ENCODE measurements around the gene NRXN3.

The NRXN3 gene

GRCh38 chr14:78184157-78184556, 14.0 kb downstream of the NRXN3 start:
- H3K36me3 ChIP-seq (ENCODE audit: low read length) = no peaks in the 10 kb centered on the region
- no peaks in the 10 kb centered on the region for H3K9me3 ChIP-seq (ENCODE audit: insufficient read depth, low read length)
- H3K4me2 ChIP-seq (ENCODE audit: low read depth, low read length, poor library complexity, severe bottlenecking) = no peak overlapping the region
- H3K9me2 ChIP-seq (replicated peaks; ENCODE audit: insufficient read depth, low read length) = no peaks in the 10 kb centered on the region
- H3K79me2 ChIP-seq (ENCODE audit: insufficient read depth, low read length) = no peaks in the 10 kb centered on the region
- H2AFZ ChIP-seq (ENCODE audit: low read depth, low read length, severe bottlenecking) = no peak overlapping the region
- H3F3A ChIP-seq (ENCODE audit: insufficient read depth) = no peaks in the 10 kb centered on the region
- no peak overlapping the region for H3K4me3 ChIP-seq (ENCODE audit: insufficient read depth, low read length, poor library complexity, severe bottlenecking)
- no peaks in the 10 kb centered on the region for H3K27me3 ChIP-seq (ENCODE audit: low read length)
- no peak overlapping the region for H3K27ac ChIP-seq (ENCODE audit: low read depth, low read length)
- H3K9ac ChIP-seq (ENCODE audit: low read length) = no peak overlapping the region
- no peaks in the 10 kb centered on the region for H4K20me1 ChIP-seq (ENCODE audit: low read depth, low read length)
- TF ChIP-seq EZH2phosphoT487 (conservative IDR thresholded peaks at IDR 0.05; ENCODE audit: low read length) = no peak
- TF ChIP-seq, protein P1, sequence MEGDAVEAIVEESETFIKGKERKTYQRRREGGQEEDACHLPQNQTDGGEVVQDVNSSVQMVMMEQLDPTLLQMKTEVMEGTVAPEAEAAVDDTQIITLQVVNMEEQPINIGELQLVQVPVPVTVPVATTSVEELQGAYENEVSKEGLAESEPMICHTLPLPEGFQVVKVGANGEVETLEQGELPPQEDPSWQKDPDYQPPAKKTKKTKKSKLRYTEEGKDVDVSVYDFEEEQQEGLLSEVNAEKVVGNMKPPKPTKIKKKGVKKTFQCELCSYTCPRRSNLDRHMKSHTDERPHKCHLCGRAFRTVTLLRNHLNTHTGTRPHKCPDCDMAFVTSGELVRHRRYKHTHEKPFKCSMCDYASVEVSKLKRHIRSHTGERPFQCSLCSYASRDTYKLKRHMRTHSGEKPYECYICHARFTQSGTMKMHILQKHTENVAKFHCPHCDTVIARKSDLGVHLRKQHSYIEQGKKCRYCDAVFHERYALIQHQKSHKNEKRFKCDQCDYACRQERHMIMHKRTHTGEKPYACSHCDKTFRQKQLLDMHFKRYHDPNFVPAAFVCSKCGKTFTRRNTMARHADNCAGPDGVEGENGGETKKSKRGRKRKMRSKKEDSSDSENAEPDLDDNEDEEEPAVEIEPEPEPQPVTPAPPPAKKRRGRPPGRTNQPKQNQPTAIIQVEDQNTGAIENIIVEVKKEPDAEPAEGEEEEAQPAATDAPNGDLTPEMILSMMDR (IDR thresholded peaks at IDR 0.05; ENCODE audit: insufficient read depth, low read length, poor library complexity, severe bottlenecking) = no peak

- Histone ChIP-seq H3K27me3 (ENCODE audit: low read length) (no peaks in the 10 kb centered on the region), H2AFZ (ENCODE audit: low read depth, low read length, severe bottlenecking) (no peak overlapping the region), H3K9me2 (replicated peaks; ENCODE audit: insufficient read depth, low read length) (no peaks in the 10 kb centered on the region), H3K36me3 (ENCODE audit: low read length) (no peaks in the 10 kb centered on the region), H3K4me3 (ENCODE audit: insufficient read depth, low read length, poor library complexity, severe bottlenecking) (no peak overlapping the region), H4K20me1 (ENCODE audit: low read depth, low read length) (no peaks in the 10 kb centered on the region), H3K27ac (ENCODE audit: low read depth, low read length) (no peak overlapping the region), H3K9me3 (ENCODE audit: insufficient read depth, low read length) (no peaks in the 10 kb centered on the region), H3K9ac (ENCODE audit: low read length) (no peak overlapping the region), H3K79me2 (ENCODE audit: insufficient read depth, low read length) (no peaks in the 10 kb centered on the region), H3K4me2 (ENCODE audit: low read depth, low read length, poor library complexity, severe bottlenecking) (no peak overlapping the region), H3F3A (ENCODE audit: insufficient read depth) (no peaks in the 10 kb centered on the region)
- no peak for TF ChIP-seq EZH2phosphoT487 (conservative IDR thresholded peaks at IDR 0.05; ENCODE audit: low read length)
- TF ChIP-seq, protein P1 (IDR thresholded peaks at IDR 0.05; ENCODE audit: insufficient read depth, low read length, poor library complexity, severe bottlenecking) = no peak
These were observed 16.1 kb downstream of the NRXN3 start for GRCh38 chr14:78186277-78186676.

DNA sequence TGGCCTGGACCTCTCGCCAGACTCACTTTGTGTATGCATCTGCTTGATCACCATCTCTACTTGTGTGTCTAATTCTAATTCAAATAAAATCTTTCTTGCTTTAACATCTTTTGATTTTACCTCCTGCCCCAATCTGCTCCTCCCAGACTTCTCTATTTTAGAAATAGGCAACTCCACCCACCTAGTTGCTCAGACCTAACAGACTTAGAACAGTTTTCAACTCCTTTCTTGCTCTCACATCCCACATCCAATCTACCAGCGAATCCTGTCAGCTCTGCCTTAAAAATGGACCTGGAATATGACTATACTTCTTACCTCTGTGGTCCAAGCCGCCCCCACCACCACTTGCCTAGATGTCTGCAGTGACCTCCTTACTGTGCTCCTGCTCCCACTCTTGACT, 18.7 kb downstream of the NRXN3 start:
- no peaks in the 10 kb centered on the region for H3K27me3 ChIP-seq (ENCODE audit: low read length)
- H3K27ac ChIP-seq (ENCODE audit: low read depth, low read length) = no peak overlapping the region
- no peaks in the 10 kb centered on the region for H3K36me3 ChIP-seq (ENCODE audit: low read length)
- H3K9me2 ChIP-seq (replicated peaks; ENCODE audit: insufficient read depth, low read length) = no peaks in the 10 kb centered on the region
- H3K9ac ChIP-seq (ENCODE audit: low read length) = no peak overlapping the region
- H4K20me1 ChIP-seq (ENCODE audit: low read depth, low read length) = no peaks in the 10 kb centered on the region
- H3K4me2 ChIP-seq (ENCODE audit: low read depth, low read length, poor library complexity, severe bottlenecking) = no peak overlapping the region
- no peak overlapping the region for H2AFZ ChIP-seq (ENCODE audit: low read depth, low read length, severe bottlenecking)
- H3F3A ChIP-seq (ENCODE audit: insufficient read depth) = no peaks in the 10 kb centered on the region
- H3K9me3 ChIP-seq (ENCODE audit: insufficient read depth, low read length) = no peaks in the 10 kb centered on the region
- no peaks in the 10 kb centered on the region for H3K79me2 ChIP-seq (ENCODE audit: insufficient read depth, low read length)
- no peak overlapping the region for H3K4me3 ChIP-seq (ENCODE audit: insufficient read depth, low read length, poor library complexity, severe bottlenecking)
- TF ChIP-seq EZH2phosphoT487 (conservative IDR thresholded peaks at IDR 0.05; ENCODE audit: low read length) = no peak
- TF ChIP-seq, protein P1 (IDR thresholded peaks at IDR 0.05; ENCODE audit: insufficient read depth, low read length, poor library complexity, severe bottlenecking) = no peak
